RWPE1 (cell line): ENCODE results near the gene RAB3GAP2.

Source experiments
- CTCF ChIA-PET: fragments of 350-600 bp; sonication (Branson Sonifier 250); formaldehyde crosslinking; extraction: SDS; loops from one replicate; lab custom pipeline; 2021; lab: Yijun Ruan, JAX
- POLR2A ChIA-PET: fragments of 400-600 bp; formaldehyde crosslinking; extraction: SDS; loops from one replicate; lab custom pipeline; 2020; ENCODE audit warnings: antibody characterized with exemption; ENCODE audit not compliant: low non-redundant PET; lab: Yijun Ruan, JAX
- DNase-seq: peaks from one replicate; pipeline ENCODE4 v3.0.0; 2012; ENCODE audit warnings: low spot score
- H3K27ac ChIP-seq: fragments of 450-650 bp; 2 replicates; pipeline ENCODE4 v1.5.1; 2017
- TF ChIP-seq, protein P1 (sequence below): fragments of 450-650 bp; conservative IDR thresholded peaks from 2 replicates; pipeline ENCODE4 v1.5.1; 2017; ENCODE audit warnings: low read depth, mild to moderate bottlenecking

The RAB3GAP2 gene

DNA sequence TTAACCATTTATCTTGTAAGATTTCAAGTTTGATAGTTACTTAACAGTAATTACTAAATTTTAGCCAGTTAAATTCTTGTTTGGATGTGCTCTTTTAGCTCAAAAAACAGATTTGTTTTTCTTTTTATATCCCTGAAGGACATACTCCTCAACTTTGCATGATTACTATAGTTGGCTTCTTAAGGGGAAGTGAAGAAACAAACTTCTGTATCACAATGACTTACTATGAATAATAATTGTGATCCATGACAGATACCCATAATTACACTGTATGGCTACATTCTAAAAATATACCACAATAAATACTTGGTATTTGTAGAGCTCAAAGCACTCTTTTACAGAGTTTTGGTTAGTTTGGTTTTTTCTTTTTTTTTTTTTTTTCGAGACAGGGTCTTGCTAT, 122.5 kb downstream of the RAB3GAP2 start:
- DNase-seq = no peak
- POLR2A ChIA-PET = interaction anchor here (0.6 to 0.7 kb wide), 2 partner anchors 47 to 275 kb away, joined by 3 read pairs; no protein-coding TSS in a partner anchor
- CTCF ChIA-PET = no interaction called here

DNA sequence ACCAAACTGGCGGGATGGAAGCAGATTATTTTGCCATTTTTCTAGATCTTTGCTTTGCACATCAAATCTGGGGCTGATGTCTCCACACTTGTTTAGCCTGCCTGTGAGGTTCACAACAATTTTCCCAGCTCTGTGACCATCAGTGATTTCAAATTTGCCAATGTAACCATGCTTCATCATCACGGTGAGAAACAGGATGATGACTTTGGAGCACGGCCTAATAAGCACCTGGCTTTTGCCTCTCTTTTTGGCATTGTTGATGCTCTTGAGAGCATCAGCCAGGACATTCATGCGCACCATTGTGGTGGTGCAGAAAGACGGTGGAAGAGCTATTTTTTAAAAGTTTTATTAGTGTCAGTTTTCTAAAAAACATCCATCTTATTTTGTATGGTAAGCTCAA, 128.2 kb downstream of the RAB3GAP2 start:
- CTCF ChIA-PET = interaction anchor here (0.5 to 1.2 kb wide), 3 partner anchors 10 to 55 kb away, joined by 3 to 4 read pairs (median 3); no protein-coding TSS in a partner anchor
- TF ChIP-seq, protein P1, sequence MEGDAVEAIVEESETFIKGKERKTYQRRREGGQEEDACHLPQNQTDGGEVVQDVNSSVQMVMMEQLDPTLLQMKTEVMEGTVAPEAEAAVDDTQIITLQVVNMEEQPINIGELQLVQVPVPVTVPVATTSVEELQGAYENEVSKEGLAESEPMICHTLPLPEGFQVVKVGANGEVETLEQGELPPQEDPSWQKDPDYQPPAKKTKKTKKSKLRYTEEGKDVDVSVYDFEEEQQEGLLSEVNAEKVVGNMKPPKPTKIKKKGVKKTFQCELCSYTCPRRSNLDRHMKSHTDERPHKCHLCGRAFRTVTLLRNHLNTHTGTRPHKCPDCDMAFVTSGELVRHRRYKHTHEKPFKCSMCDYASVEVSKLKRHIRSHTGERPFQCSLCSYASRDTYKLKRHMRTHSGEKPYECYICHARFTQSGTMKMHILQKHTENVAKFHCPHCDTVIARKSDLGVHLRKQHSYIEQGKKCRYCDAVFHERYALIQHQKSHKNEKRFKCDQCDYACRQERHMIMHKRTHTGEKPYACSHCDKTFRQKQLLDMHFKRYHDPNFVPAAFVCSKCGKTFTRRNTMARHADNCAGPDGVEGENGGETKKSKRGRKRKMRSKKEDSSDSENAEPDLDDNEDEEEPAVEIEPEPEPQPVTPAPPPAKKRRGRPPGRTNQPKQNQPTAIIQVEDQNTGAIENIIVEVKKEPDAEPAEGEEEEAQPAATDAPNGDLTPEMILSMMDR = no peak
- H3K27ac ChIP-seq = no peak overlapping the region
- no peak for DNase-seq
- POLR2A ChIA-PET = no interaction called here

More for the DNA sequence above, 122.5 kb downstream of the RAB3GAP2 start:
- TF ChIP-seq, protein P1 = no peak
- no peak overlapping the region for H3K27ac ChIP-seq

DNA sequence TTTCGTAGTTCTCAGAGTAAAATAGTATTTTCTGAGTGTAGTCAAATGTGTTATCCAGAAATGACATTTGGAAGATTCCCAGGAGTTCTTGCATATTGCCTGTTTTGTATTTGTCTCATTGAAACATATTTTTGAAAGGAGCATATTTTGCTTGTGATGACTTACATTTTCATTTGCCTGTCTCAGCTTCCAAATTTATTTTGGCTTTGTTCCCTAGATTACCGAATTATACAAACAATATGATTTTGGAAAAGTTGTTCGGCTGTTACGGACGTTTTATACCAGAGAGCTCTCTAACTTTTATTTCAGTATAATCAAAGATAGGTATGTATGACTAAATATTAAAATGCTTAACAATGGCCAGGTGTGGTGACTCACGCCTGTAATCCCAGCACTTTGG, 132.3 kb downstream of the RAB3GAP2 start:
- TF ChIP-seq, protein P1 = no peak
- POLR2A ChIA-PET = no interaction called here

DNA sequence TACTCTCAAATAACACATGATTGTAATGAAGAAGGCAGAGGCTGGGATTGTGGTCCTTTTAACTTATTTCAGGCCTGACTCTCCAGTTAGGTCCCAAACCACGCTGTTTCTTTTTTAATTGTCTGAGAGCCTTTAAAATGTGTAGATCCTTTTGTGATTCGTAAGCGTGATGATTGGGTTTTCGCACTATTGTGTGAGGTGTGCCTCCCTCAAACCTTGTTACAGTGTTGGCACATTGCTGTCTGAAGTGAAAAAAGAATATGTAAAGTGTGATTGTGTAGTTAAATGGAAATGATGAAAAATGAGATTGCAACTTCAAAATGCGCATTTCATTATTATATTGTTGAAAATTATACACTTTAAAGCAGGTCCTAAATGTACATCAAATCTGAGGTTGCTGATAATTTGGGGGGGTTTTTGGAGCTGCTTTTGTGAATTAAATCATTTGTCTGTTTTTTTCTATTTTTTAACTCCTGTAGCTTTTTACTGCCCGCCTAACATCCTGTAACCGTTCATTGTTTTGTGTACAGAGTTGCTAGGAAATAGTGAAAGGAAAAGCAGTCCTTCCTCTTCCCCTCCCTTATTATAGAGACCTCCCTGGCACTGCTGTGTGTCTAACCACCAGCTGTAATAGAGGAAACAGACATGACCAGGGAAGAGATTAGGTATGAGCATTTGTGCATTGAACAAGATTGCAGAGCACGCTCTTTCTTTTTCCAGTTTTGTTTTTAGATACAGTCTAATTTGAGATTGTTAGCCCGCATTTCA, 135.1 kb downstream of the RAB3GAP2 start:
- no peak overlapping the region for H3K27ac ChIP-seq
- CTCF ChIA-PET = interaction anchor here (0.6 to 1.1 kb wide), 2 partner anchors 25 to 45 kb away, joined by 3 read pairs; no protein-coding TSS in a partner anchor
- DNase-seq = no peak
- POLR2A ChIA-PET = no interaction called here
- TF ChIP-seq, protein P1 = no peak

More for the DNA sequence above, 132.3 kb downstream of the RAB3GAP2 start:
- CTCF ChIA-PET = no interaction called here
- DNase-seq = no peak
- H3K27ac ChIP-seq = no peak overlapping the region

DNA sequence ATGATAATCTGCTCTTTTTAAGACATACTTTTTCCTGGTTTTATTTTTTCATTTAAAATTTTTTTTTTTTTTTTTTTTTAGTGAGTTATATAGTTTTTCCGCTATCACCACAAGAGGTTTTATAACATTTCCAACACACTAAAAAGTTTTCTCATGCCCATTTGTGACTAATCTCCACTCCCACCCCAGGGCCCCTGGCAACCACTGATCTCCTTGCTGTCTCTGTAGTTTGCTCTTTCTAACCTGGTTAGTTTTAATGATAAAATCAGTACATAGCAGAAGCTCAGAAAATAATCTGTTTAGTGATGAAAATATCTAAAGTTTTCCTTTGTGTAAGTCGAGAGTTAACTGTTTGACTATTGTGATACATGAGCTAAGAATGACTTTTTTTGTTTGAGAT, 136.5 kb downstream of the RAB3GAP2 start:
- DNase-seq = no peak
- TF ChIP-seq, protein P1 = no peak
- H3K27ac ChIP-seq = no peak overlapping the region
- ChIA-PET POLR2A (no interaction called here), CTCF (interaction anchor here (0.7 kb wide), 1 partner anchor 22 kb away, joined by 3 read pairs; no protein-coding TSS in a partner anchor)

DNA sequence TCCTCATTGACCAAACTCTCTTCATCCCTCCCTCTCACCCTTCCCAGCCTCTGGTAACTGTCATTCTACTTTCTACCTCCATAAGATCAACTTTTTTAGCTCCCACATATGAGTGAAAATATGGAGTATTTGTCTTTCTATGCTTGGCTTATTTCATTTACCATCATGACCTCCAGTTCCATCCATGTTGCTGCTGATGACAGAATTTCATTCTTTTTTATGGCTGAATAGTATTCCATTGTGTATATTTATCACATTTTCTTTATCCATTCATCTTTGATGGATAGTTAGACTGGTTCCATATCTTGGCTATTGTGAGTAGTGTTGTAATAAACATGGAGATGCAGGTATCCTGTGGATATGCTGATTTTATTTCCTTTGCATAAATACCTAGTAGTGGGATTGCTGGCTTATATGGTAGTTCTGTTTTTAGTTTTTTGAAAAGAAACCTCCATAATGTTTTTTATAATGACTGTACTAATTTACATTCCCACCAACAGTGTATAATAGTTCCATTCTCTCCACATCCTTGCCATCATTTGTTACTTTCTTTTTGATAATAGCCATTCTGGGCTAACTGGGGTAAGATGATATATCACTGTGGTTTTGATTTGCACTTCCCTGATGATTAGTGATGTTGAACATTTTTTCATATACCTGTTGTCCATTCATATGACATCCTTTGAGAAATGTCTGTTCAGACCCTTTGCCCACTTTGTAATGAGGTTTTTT, 142.6 kb downstream of the RAB3GAP2 start:
- CTCF ChIA-PET = interaction anchor here (0.6 kb wide), 1 partner anchor 9 kb away, joined by 3 read pairs; no protein-coding TSS in a partner anchor
- TF ChIP-seq, protein P1 = no peak
- H3K27ac ChIP-seq = no peak overlapping the region
- POLR2A ChIA-PET = no interaction called here
- no peak for DNase-seq
